ENCODE data around the gene HEXD. TPM values are rescaled to one million over a fixed set of nuclear protein-coding genes. Genes with fewer than 3 reads are reported as not detected.

Gene HEXD
- total and polyA plus RNA-seq, 4 donors = 5.6 to 19.9 (median 12.2) TPM

DNA sequence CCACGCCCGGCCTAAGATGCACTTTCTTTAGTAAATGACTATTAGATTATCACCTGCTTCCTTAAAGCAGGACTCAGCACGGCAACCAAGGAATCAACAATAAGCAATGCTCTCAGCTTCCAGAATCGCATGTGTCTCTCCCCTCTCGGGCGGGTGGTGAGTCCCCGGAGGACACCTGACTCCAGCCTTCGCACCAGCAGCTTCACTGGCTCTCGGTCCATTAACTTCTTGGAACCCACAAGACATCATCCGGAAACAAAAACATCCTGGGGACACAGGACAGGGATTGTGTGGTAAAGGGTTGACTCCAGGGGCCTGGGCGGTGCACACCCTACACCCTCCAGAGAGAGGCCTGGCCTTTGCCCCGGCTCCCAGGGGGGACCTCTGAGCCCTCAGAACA lies 23.9 kb upstream of the HEXD start:
- no peaks in the 10 kb centered on the region for H3K27me3 ChIP-seq (ENCODE audit: control insufficient read depth in 4 of 4, insufficient read depth in 4 of 4, low read length in 3 of 4)
- no peaks in the 10 kb centered on the region for H3K9me3 ChIP-seq (ENCODE audit: control insufficient read depth in 4 of 4, low read length in 3 of 4)
- WGBS = 97% methylated on average over 12 of the region's 12 CpGs
- H3K9ac ChIP-seq (ENCODE audit: low read depth in 1 of 2, low read length in 2 of 2) = no peak overlapping the region
- peaks cover 0 to 9% (median 6%) of the 10 kb centered on the region in 4 donors for H3K36me3 ChIP-seq (ENCODE audit: control insufficient read depth in 4 of 4, insufficient read depth in 3 of 4, low read depth in 1 of 4, low read length in 3 of 4)
- TF ChIP-seq YY1 (IDR thresholded peaks at IDR 0.05) = no peak
- TF ChIP-seq TAF1 (conservative IDR thresholded peaks at IDR 0.05) = no peak
- TF ChIP-seq, protein P1, sequence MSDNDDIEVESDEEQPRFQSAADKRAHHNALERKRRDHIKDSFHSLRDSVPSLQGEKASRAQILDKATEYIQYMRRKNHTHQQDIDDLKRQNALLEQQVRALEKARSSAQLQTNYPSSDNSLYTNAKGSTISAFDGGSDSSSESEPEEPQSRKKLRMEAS (IDR thresholded peaks at IDR 0.05) = no peak
- no peak for TF ChIP-seq NR2F2 (IDR thresholded peaks at IDR 0.05)
- TF ChIP-seq HNF4G (IDR thresholded peaks at IDR 0.05) = no peak
- no peak for TF ChIP-seq EGR1 (IDR thresholded peaks at IDR 0.05; ENCODE audit: low read depth in 2 of 2)
- TF ChIP-seq RAD21 (IDR thresholded peaks at IDR 0.05) = no peak
- TF ChIP-seq JUND (IDR thresholded peaks at IDR 0.05) = no peak
- TF ChIP-seq HNF4A (conservative IDR thresholded peaks at IDR 0.05) = no peak
- no peak for TF ChIP-seq FOXA1 (IDR thresholded peaks at IDR 0.05)
- TF ChIP-seq, protein P2, sequence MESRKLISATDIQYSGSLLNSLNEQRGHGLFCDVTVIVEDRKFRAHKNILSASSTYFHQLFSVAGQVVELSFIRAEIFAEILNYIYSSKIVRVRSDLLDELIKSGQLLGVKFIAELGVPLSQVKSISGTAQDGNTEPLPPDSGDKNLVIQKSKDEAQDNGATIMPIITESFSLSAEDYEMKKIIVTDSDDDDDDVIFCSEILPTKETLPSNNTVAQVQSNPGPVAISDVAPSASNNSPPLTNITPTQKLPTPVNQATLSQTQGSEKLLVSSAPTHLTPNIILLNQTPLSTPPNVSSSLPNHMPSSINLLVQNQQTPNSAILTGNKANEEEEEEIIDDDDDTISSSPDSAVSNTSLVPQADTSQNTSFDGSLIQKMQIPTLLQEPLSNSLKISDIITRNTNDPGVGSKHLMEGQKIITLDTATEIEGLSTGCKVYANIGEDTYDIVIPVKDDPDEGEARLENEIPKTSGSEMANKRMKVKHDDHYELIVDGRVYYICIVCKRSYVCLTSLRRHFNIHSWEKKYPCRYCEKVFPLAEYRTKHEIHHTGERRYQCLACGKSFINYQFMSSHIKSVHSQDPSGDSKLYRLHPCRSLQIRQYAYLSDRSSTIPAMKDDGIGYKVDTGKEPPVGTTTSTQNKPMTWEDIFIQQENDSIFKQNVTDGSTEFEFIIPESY (IDR thresholded peaks at IDR 0.05) = no peak
- TF ChIP-seq FOXA2 (IDR thresholded peaks at IDR 0.05) = no peak
- TF ChIP-seq RXRA (IDR thresholded peaks at IDR 0.05) = no peak
- TF ChIP-seq, protein P3, sequence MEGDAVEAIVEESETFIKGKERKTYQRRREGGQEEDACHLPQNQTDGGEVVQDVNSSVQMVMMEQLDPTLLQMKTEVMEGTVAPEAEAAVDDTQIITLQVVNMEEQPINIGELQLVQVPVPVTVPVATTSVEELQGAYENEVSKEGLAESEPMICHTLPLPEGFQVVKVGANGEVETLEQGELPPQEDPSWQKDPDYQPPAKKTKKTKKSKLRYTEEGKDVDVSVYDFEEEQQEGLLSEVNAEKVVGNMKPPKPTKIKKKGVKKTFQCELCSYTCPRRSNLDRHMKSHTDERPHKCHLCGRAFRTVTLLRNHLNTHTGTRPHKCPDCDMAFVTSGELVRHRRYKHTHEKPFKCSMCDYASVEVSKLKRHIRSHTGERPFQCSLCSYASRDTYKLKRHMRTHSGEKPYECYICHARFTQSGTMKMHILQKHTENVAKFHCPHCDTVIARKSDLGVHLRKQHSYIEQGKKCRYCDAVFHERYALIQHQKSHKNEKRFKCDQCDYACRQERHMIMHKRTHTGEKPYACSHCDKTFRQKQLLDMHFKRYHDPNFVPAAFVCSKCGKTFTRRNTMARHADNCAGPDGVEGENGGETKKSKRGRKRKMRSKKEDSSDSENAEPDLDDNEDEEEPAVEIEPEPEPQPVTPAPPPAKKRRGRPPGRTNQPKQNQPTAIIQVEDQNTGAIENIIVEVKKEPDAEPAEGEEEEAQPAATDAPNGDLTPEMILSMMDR (IDR thresholded peaks at IDR 0.05; ENCODE audit: low read depth, low read length, missing input control) = no peak
- TF ChIP-seq GABPA (IDR thresholded peaks at IDR 0.05 in 1 of 2, conservative IDR thresholded peaks at IDR 0.05 in 1 of 2) = no peak
- TF ChIP-seq SP1 (IDR thresholded peaks at IDR 0.05) = no peak
- TF ChIP-seq, protein P4, sequence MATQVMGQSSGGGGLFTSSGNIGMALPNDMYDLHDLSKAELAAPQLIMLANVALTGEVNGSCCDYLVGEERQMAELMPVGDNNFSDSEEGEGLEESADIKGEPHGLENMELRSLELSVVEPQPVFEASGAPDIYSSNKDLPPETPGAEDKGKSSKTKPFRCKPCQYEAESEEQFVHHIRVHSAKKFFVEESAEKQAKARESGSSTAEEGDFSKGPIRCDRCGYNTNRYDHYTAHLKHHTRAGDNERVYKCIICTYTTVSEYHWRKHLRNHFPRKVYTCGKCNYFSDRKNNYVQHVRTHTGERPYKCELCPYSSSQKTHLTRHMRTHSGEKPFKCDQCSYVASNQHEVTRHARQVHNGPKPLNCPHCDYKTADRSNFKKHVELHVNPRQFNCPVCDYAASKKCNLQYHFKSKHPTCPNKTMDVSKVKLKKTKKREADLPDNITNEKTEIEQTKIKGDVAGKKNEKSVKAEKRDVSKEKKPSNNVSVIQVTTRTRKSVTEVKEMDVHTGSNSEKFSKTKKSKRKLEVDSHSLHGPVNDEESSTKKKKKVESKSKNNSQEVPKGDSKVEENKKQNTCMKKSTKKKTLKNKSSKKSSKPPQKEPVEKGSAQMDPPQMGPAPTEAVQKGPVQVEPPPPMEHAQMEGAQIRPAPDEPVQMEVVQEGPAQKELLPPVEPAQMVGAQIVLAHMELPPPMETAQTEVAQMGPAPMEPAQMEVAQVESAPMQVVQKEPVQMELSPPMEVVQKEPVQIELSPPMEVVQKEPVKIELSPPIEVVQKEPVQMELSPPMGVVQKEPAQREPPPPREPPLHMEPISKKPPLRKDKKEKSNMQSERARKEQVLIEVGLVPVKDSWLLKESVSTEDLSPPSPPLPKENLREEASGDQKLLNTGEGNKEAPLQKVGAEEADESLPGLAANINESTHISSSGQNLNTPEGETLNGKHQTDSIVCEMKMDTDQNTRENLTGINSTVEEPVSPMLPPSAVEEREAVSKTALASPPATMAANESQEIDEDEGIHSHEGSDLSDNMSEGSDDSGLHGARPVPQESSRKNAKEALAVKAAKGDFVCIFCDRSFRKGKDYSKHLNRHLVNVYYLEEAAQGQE (IDR thresholded peaks at IDR 0.05) = no peak
- TF ChIP-seq, protein P5, sequence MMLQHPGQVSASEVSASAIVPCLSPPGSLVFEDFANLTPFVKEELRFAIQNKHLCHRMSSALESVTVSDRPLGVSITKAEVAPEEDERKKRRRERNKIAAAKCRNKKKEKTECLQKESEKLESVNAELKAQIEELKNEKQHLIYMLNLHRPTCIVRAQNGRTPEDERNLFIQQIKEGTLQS (IDR thresholded peaks at IDR 0.05) = no peak
- no peaks in the 10 kb centered on the region for H3K4me1 ChIP-seq (ENCODE audit: control insufficient read depth in 4 of 4, insufficient read depth in 4 of 4, low read length in 3 of 4)
- no peak overlapping the region for H3K27ac ChIP-seq (ENCODE audit: low read depth in 1 of 2, low read length in 2 of 2)
- DNase-seq (ENCODE audit: low spot score) = no peak
- no peak overlapping the region for H3K4me3 ChIP-seq (ENCODE audit: low read depth in 1 of 3, low read length in 3 of 3)

Data from liver (tissue), 9 donors.